PFSK-1 (cell line): ENCODE data around the gene OSER1.

Source experiments
- POLR2AphosphoS5 ChIP-seq: IDR thresholded peaks from 2 replicates; pipeline ENCODE4 v1.6.1; 2012; ENCODE audit warnings: low read depth, mild to moderate bottlenecking, control low read depth, low read length, moderate library complexity
- SIN3A ChIP-seq: IDR thresholded peaks from 2 replicates; pipeline ENCODE4 v1.6.1; 2012; ENCODE audit warnings: mild to moderate bottlenecking, low read length, moderate library complexity, borderline replicate concordance; ENCODE audit not compliant: insufficient read depth

DNA sequence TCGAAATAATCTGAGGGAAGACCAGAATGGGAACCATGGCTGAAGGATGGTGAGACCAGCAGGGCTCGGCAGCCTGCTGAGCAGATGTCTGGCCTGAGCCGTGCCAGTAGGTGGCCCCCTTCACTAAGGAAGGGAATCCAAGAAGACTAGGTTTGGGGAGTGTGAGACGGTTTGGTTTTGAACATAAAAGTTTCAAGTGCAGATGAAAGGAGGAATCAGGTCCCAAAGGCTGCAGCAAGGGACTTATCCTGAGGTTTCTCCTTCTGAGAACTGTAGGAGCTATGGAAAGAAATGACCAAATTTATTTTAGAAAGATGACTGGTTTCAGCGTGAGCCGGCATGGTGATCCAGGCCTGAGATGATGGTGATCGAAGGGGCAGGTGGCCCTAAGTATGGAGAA lies 4.6 kb upstream of the OSER1 start:
- TF ChIP-seq POLR2AphosphoS5 (no peak), SIN3A (no peak)
